Neural cell (in vitro differentiated cells): Measurements from ENCODE around the gene PLEKHA7.

Source experiments
- EZH2 ChIP-seq: fragments of 200-600, 300-800 bp; shearing (Covaris generic), sonication (generic); IDR thresholded peaks from 2 replicates; pipeline ENCODE4 v1.6.1; 2014; ENCODE audit warnings: antibody characterized with exemption, low read length, borderline replicate concordance, mild to moderate bottlenecking; ENCODE audit not compliant: insufficient read depth, poor library complexity, severe bottlenecking
- MXI1 ChIP-seq: fragments of 450-650 bp; conservative IDR thresholded peaks from 2 replicates; pipeline ENCODE4 v1.6.1; 2014; ENCODE audit warnings: antibody characterized with exemption, mild to moderate bottlenecking; ENCODE audit not compliant: poor library complexity, severe bottlenecking
- POLR2AphosphoS5 ChIP-seq: IDR thresholded peaks from 2 replicates; pipeline ENCODE4 v1.6.1; 2012
- RAD21 ChIP-seq: fragments of 450-650 bp; conservative IDR thresholded peaks from 2 replicates; pipeline ENCODE4 v1.6.1; 2014; ENCODE audit warnings: antibody characterized with exemption, mild to moderate bottlenecking, moderate library complexity
- TF ChIP-seq, protein P1 (sequence below): fragments of 450-650 bp; IDR thresholded peaks from 2 replicates; pipeline ENCODE4 v1.5.1; 2014; ENCODE audit warnings: antibody characterized with exemption, mild to moderate bottlenecking, moderate library complexity; ENCODE audit not compliant: poor library complexity, severe bottlenecking

DNA sequence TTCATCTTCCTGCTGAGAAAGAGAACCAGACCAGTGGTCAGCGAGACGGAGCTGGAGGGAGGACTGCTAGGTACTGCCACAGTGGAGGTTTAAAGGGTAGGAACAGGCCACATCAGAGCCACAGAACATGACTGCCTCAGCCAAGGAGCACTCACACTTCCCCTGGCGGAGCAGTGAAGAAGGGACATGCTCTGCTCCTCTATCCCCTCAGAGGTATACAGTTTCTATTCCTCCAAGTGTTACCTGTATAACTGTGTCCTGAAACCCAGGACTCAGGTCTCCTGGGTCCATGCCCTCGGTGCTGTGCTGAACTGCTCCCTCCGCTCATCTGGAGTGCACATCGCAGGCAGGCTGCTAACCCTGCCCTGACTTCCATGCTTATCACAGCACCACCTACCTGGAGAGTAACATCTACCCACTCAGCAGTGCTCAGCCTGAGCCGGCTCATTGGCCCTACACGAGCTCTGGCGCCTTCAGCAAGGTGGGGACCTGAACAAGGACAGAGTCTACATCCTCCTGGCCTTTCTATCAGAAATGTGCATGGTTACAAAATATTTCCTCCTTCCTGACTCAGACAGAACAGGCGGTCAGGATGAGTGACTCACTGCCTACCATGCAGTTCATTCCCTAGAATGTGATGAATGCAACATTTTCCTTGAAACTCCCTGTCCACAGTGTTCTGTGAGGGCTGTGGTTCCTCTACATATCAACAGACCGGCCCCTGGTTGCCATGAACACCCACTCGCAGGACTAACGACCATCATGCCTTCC is 222.8 kb downstream of the PLEKHA7 start:
- TF ChIP-seq POLR2AphosphoS5: no peak
- TF ChIP-seq, protein P1, sequence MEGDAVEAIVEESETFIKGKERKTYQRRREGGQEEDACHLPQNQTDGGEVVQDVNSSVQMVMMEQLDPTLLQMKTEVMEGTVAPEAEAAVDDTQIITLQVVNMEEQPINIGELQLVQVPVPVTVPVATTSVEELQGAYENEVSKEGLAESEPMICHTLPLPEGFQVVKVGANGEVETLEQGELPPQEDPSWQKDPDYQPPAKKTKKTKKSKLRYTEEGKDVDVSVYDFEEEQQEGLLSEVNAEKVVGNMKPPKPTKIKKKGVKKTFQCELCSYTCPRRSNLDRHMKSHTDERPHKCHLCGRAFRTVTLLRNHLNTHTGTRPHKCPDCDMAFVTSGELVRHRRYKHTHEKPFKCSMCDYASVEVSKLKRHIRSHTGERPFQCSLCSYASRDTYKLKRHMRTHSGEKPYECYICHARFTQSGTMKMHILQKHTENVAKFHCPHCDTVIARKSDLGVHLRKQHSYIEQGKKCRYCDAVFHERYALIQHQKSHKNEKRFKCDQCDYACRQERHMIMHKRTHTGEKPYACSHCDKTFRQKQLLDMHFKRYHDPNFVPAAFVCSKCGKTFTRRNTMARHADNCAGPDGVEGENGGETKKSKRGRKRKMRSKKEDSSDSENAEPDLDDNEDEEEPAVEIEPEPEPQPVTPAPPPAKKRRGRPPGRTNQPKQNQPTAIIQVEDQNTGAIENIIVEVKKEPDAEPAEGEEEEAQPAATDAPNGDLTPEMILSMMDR: no peak
- no peak for TF ChIP-seq RAD21
- no peak for TF ChIP-seq EZH2
- no peak for TF ChIP-seq MXI1
